GM12875 (cell line): Measurements from ENCODE around the gene FAHD2A.

ENCODE experiments used
- H3K4me3 ChIP-seq: one replicate; pipeline ENCODE4 v1.5.1; 2011; ENCODE audit warnings: low read depth, low read length, control low read depth
- TF ChIP-seq, protein P1 (sequence below): IDR thresholded peaks from 2 replicates; pipeline ENCODE4 v1.5.1; 2011; ENCODE audit warnings: low read depth, mild to moderate bottlenecking, control low read depth, inconsistent platforms, low read length, moderate library complexity, borderline replicate concordance; ENCODE audit not compliant: insufficient read depth

FAHD2A gene

DNA sequence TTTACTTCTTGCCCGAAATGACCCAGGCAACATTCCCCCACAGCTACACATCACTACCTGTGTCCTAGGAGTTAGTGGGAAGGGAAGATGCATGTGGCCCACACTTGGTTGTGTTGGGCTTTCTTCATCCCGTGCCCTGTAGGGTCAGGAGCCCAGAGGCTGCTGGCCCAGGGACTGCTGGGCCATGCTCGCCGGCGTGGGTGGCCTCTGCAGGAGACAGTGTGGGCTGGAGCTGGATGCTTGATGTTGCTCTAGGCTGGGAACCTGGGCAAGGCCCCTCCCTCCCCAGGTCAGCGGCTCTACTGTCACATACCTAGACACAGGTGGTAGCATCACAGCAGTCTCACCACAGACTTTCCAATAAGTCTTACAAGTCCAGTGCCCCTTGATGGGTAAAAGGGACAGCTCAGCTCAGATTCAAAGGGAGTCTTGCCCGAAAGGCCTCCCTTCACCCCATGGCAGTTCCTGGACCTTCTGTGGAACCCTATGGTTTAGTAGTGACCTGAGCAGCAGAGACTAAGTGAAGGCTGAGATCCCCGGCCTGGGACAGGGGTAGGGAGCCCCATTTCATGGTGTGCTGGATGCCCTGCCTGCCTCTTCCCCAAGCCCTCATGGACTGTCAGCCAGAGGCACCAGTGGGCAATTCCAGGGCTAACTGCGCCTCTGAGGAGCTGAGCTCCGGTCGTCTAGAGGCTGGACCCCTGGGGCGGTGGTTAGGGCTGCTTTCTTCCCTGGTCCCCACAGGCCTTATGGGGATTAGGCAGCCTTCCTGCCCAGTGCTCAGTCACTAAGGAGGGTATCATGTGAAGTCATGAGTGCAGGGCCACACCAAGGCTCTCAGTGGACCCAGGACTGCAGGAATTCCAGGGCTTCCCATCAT is 45.4 kb upstream of the FAHD2A start:
- no peak overlapping the region for H3K4me3 ChIP-seq
- TF ChIP-seq, protein P1, sequence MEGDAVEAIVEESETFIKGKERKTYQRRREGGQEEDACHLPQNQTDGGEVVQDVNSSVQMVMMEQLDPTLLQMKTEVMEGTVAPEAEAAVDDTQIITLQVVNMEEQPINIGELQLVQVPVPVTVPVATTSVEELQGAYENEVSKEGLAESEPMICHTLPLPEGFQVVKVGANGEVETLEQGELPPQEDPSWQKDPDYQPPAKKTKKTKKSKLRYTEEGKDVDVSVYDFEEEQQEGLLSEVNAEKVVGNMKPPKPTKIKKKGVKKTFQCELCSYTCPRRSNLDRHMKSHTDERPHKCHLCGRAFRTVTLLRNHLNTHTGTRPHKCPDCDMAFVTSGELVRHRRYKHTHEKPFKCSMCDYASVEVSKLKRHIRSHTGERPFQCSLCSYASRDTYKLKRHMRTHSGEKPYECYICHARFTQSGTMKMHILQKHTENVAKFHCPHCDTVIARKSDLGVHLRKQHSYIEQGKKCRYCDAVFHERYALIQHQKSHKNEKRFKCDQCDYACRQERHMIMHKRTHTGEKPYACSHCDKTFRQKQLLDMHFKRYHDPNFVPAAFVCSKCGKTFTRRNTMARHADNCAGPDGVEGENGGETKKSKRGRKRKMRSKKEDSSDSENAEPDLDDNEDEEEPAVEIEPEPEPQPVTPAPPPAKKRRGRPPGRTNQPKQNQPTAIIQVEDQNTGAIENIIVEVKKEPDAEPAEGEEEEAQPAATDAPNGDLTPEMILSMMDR: no peak

DNA sequence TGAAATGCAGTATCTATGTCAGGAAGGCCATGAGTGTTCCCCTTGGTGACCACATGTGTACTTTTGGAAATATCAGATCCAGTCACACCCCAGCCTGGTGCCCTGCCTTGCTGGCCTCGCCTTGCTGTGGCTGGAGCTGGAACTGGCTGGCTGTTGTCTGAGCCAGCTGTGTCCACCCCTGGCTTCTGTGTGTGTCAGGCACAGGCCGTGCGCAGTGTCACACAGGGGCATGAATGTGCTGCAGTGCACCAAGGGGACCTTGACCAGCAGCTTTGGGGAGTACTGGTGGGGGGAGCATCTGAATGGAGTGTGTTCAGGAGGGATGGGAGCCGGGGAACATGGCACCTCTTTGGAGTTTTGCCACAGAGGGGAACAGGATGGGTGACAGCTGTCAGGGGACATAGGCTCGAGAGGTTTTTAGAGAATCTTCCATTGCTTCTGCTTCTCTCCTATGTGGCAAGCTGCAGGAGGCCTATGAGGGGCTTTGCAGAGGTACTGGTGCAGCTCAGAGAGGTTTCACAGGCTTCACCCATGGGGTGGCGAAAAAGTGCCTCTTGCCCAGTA is 44.7 kb upstream of the FAHD2A start:
- no peak overlapping the region for H3K4me3 ChIP-seq
- TF ChIP-seq, protein P1: no peak

DNA sequence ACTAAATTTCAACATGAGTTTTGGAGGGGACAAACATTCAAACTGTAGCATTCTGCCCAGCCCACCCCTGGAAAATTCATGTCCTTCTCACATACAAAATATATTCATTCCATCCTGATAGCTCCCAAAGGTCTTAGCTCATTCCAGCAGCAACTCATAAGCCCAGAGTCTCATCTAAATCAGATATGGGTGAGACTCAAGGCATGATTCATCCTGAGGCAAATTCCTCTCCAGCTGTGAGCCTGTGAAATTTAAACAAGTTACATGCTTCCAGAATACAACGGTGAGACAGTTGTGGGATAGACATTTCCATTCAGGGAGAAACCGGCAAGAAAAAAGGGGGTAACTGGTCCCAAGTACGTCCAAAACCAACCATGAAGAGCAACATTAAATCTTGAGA is 43.5 kb upstream of the FAHD2A start:
- TF ChIP-seq, protein P1: no peak
- H3K4me3 ChIP-seq: no peak overlapping the region

DNA sequence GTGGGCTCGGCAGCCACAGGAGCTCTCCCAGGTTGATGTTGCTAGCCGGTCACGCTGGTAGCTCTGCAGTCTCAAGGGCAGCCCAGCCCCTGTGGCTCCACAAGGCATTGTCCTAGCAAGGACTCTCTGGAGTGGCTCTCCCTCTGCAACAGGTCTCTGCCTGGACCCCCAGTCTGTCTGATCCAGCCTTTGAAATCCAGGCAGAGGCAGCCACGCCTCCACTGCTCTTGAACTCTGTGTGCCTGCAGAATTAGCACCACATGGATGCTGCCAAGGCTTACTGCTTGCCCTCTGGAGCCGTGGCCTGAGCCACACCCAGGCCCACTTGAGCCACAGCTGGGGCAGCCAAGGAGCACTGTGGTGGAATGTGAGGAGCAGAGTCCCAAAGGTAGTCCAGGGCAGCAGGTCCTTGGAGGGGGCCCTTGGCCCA is 43.0 kb upstream of the FAHD2A start:
- H3K4me3 ChIP-seq: no peak overlapping the region
- TF ChIP-seq, protein P1: no peak

DNA sequence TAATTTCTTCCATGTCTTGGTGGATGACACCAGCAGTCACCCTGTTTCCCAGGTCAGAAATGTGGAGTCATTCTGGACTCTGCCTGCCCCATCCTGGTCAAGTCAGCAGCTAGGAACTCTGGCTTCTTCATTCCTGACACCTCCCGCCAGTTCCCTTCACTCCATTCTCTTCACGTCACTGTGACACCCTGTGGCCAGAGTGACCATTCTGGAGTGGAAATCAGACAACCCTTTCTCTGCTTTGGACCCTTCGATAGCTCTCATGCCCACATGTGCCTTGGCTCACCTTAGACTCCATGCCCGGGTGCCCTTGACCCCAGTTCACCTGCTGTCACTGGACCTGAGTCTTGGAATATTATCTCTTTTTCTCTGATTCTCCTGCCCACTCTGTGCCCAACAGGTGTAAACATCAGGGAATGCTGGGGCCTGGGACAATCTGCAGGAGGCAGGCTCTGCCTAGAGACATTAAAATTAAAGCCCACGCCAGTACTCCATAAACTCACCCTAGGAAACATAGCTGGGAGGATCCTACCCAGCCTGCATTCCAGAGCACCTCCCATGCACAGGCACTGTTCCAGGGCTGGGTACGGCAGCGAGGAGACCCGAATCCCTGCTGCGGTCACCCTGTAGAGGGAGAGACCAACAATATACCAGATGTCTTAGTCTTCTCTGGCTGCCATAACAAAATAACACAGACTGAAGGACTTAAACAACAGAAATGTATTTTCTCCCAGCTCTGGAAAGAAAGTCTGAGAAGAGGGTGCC is 41.1 kb upstream of the FAHD2A start:
- H3K4me3 ChIP-seq: no peak overlapping the region

DNA sequence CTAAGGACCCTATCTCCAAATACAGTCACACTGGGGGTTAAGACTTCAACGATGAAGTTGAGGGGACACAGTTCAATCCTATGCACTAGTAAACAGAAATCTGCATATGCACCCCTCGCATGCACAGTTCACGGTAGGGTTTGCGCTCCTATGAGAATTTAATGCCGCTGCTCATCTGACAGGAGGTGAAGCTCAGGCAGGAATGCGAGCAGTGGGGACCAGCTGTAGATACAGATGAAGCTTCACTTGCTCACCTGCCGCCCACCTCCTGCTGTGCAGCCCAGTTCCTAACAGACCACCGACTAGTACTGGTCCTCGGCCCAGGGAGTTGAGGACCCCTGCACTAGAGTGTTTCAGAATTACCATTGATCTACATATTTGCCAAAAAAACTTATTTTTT is 40.0 kb upstream of the FAHD2A start:
- TF ChIP-seq, protein P1: no peak
- H3K4me3 ChIP-seq: no peak overlapping the region

More for the DNA sequence above, 41.1 kb upstream of the FAHD2A start:
- TF ChIP-seq, protein P1: no peak
